Left ventricle myocardium inferior (tissue), 1 donor: Measurements from ENCODE around the gene MIER2. TPM values are rescaled to one million over a fixed set of nuclear protein-coding genes. Genes with fewer than 3 reads are reported as not detected.

Source experiments
- DNase-seq: peaks from one replicate; pipeline ENCODE4 v3.0.0-alpha.2; 2020
- H3K27ac ChIP-seq: fragments of 200-600 bp; replicated peaks from 2 replicates; pipeline ENCODE4 v1.8.0; 2021
- H3K27me3 ChIP-seq: fragments of 200-600 bp; 2 replicates; pipeline ENCODE4 v1.8.0; 2021; ENCODE audit warnings: low read depth
- H3K36me3 ChIP-seq: fragments of 200-600 bp; 2 replicates; pipeline ENCODE4 v1.8.0; 2021
- H3K4me1 ChIP-seq: fragments of 200-600 bp; 2 replicates; pipeline ENCODE4 v1.8.0; 2021
- H3K4me3 ChIP-seq: fragments of 200-600 bp; 2 replicates; pipeline ENCODE4 v1.8.0; 2021; ENCODE audit warnings: mild to moderate bottlenecking, moderate library complexity
- H3K9me3 ChIP-seq: fragments of 200-600 bp; replicated peaks from 2 replicates; pipeline ENCODE4 v1.8.0; 2021
- intact Hi-C: fragments of 100-400 bp; cut with micrococcal nuclease; formaldehyde crosslinking; loops from one replicate; pipeline ENCODE4 v1.11.0; 2022
- total RNA-seq: library from RNA; stranded (reverse); fragmentation: NEBNext Ultra II Directional; extraction: Animal tissue kit (Norgen Biotek cat#: 25700); gene quantifications from one replicate; pipeline ENCODE4 v1.2.1, GENCODE V29; 2021
- TF ChIP-seq, protein P1 (sequence below): fragments of 200-600 bp; IDR thresholded peaks from 2 replicates; pipeline ENCODE4 v1.8.0; 2021; ENCODE audit warnings: antibody characterized with exemption, mild to moderate bottlenecking, borderline replicate concordance
- donor health status: DM: no; HTN: yes; CAD: no; lungs with severe emphysema.

Gene MIER2
- total RNA-seq, 1 donor from 2014 or later, result 15.9 TPM

DNA sequence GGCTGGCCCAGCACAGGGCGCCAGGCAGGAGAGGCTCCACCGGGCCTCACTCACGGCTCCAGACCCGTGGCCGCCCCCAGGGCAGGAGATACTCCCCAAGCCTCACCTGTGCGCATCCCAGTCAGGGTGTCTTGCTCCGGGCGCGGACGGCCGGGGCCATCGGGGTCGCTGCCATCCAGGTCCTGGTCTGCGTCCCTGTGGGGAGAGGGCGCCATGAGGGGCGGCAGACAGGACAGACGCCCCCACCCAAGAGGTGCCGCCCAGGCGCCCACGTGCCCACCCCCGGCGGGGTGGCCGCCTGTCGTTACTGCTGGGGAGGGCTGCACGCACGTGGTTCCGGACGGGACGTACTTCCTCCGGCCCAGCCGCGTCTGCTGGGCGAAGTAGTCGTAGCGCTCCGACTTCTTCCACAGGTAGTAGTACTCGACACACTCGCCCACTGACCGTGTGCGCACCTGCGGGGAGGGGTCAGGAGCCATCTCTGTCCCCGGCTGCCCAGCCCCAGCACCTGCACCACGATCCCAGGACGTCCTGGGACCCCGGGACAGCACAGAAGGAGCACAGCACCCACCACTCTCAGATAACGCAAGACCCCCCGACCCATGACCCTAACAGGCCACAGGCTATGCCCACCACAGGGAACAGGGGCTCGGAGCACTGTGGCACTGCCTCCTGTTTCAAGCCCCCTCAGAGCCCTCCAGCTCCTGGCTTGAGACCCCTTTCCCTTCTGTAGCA, 36.0 kb downstream of the MIER2 start:
- peak overlapping the region; percentile 61 for H3K4me3 ChIP-seq
- peaks cover 69% of the 10 kb centered on the region for H3K36me3 ChIP-seq
- H3K27ac ChIP-seq, result peak overlapping the region; percentile 78
- intact Hi-C loops, result no loop called here
- H3K9me3 ChIP-seq, result no peaks in the 10 kb centered on the region
- no peaks in the 10 kb centered on the region for H3K27me3 ChIP-seq
- H3K4me1 ChIP-seq, result peaks cover 23% of the 10 kb centered on the region
- no peak for DNase-seq
- TF ChIP-seq, protein P1, sequence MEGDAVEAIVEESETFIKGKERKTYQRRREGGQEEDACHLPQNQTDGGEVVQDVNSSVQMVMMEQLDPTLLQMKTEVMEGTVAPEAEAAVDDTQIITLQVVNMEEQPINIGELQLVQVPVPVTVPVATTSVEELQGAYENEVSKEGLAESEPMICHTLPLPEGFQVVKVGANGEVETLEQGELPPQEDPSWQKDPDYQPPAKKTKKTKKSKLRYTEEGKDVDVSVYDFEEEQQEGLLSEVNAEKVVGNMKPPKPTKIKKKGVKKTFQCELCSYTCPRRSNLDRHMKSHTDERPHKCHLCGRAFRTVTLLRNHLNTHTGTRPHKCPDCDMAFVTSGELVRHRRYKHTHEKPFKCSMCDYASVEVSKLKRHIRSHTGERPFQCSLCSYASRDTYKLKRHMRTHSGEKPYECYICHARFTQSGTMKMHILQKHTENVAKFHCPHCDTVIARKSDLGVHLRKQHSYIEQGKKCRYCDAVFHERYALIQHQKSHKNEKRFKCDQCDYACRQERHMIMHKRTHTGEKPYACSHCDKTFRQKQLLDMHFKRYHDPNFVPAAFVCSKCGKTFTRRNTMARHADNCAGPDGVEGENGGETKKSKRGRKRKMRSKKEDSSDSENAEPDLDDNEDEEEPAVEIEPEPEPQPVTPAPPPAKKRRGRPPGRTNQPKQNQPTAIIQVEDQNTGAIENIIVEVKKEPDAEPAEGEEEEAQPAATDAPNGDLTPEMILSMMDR, result no peak

- Histone ChIP-seq H3K4me1 (peaks cover 17% of the 10 kb centered on the region), H3K27ac (peak overlapping the region; percentile 78), H3K4me3 (peak overlapping the region; percentile 61), H3K27me3 (no peaks in the 10 kb centered on the region), H3K36me3 (peaks cover 63% of the 10 kb centered on the region), H3K9me3 (no peaks in the 10 kb centered on the region)
- intact Hi-C loops, result no loop called here
- TF ChIP-seq, protein P1, result no peak
- DNase-seq, result no peak
These were observed 36.7 kb downstream of the MIER2 start for GRCh38 chr19:307793-308420.

GRCh38 chr19:307111-307531, 37.5 kb downstream of the MIER2 start:
- TF ChIP-seq, protein P1, result no peak
- Histone ChIP-seq H3K27ac (peak overlapping the region; percentile 78), H3K27me3 (no peaks in the 10 kb centered on the region), H3K9me3 (no peaks in the 10 kb centered on the region), H3K36me3 (peaks cover 62% of the 10 kb centered on the region), H3K4me1 (peaks cover 17% of the 10 kb centered on the region), H3K4me3 (peak overlapping the region; percentile 61)
- DNase-seq, result no peak
- intact Hi-C loops, result no loop called here

DNA sequence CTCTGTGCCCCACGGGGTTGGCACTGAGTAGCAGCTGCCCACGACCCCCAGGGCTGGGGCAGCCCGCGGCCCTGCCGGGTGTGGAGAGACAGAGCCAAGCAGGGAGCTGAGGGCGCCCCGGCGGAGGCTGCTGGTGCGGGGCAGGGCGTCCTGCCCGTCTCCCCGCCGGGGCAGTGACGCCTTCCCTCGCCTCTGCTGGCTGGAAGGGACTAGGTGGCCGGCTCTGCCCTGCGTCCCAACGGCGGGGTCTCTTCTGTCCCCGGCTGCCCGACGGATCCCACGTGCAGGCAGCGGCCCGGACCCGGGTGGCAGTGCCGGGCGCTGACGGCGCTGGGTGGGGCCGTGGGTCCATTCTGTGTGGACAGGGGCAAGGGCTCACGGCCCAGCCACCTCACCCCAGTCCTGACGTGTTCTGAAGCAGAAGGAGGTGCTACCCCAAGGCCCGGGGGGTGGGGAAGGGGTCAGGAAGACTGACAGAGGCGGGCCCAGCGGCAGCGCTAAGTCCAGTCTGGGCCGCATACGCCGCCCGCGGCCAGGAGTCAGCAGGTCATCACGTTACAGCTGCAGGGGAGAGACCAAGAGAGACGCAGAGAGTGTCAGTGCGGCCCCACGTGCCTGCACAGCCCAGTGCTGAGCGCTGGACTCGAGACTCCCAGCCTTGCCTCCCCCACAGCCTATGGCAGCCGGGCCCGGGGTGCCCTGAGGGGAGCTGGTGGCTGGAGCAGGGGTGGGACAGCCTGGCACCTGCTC, 38.3 kb downstream of the MIER2 start:
- Histone ChIP-seq H3K27me3 (no peaks in the 10 kb centered on the region), H3K36me3 (peaks cover 54% of the 10 kb centered on the region), H3K27ac (peak overlapping the region; percentile 78), H3K9me3 (no peaks in the 10 kb centered on the region), H3K4me3 (no peak overlapping the region), H3K4me1 (peaks cover 17% of the 10 kb centered on the region)
- TF ChIP-seq, protein P1, result no peak
- DNase-seq, result no peak
- intact Hi-C loops, result no loop called here

DNA sequence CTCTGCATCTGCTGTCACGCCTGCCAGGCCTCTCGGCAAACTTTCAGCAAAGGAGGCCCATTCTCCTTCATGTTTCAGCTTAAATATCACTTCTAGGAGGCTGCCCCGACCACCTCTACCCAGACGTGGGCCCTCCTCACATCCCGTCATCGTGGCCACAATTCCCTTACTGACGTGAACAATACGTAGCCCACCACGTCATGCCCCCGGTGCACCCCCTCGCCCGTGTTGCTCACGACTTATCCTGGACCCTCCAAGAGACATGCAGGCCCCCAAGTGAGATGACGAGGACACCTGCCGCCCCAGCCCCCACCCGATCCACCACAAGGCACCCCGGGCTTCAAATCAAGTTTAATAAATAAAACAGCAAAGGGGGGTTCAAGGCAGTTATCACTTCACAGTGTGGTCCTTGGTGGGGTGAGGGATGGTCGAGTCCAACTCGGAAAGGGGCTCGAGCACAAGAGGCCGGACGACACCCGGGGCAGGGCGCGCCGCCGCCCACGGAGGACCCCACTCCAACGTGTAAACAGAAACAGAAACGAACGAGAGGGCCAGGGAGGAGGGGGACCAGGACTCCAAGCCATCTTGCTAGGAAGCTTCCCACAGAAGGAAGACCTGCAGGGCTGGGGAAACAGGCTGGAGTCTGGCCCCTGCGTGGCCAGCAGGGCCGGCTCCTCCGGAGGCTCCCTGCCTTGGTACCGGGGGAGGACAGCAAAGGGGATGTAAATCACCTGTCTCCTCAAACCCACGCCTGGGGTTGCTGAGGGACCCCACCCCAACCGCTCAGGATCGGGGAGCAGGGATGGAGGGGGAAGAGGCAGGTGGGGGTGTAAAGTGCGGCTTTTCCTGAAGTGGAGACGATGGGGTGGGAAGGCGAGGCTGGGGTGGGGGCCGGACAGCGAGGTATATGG, 39.1 kb downstream of the MIER2 start:
- Histone ChIP-seq H3K4me1 (peaks cover 17% of the 10 kb centered on the region), H3K9me3 (no peaks in the 10 kb centered on the region), H3K4me3 (no peak overlapping the region), H3K36me3 (peaks cover 46% of the 10 kb centered on the region), H3K27ac (no peak overlapping the region), H3K27me3 (no peaks in the 10 kb centered on the region)
- TF ChIP-seq, protein P1, result no peak
- DNase-seq, result no peak
- intact Hi-C loops, result no loop called here
